Lung microvascular endothelial cell (primary cell): ENCODE measurements around the gene HADHB. TPM values are rescaled to one million over a fixed set of nuclear protein-coding genes. Genes with fewer than 3 reads are reported as not detected.
A peak's percentile ranks its signal among the peaks of the same experiment; 100 is the strongest.
"Not testable (repeated sequence)": the region's sequence is repeated elsewhere in the genome, so short reads cannot be mapped to it uniquely, and the experiment has no call there.

Experiments
- DNase-seq, 2 donors: peaks; one replicate each; pipeline versions ENCODE4 v3.0.0 to v3.0.0-alpha.2; 2010; ENCODE audit warnings: low read depth in 2 of 2
- total RNA-seq: library from RNA; depleted of rRNA; stranded (reverse); fragments of >200 nt; gene quantifications from 2 replicates; pipeline ENCODE4 v1.2.1, GENCODE V29; 2014

Gene HADHB
- total RNA-seq, 1 donor from 2014 or later: 107 TPM

GRCh38 chr2:26327291-26328272 lies 82.8 kb downstream of the HADHB start:
- no peak for DNase-seq

GRCh38 chr2:26329083-26329482 lies 84.3 kb downstream of the HADHB start:
- DNase-seq: not testable (repeated sequence)

GRCh38 chr2:26330114-26330549 lies 85.4 kb downstream of the HADHB start:
- DNase-seq: peak; percentile 76 to 85

GRCh38 chr2:26330604-26331003 lies 85.9 kb downstream of the HADHB start:
- DNase-seq: no peak

- DNase-seq: not testable (repeated sequence)
Observed at GRCh38 chr2:26331321-26331720, 86.6 kb downstream of the HADHB start.

GRCh38 chr2:26333293-26333692 lies 88.6 kb downstream of the HADHB start:
- no peak for DNase-seq

GRCh38 chr2:26335231-26335630 lies 90.5 kb downstream of the HADHB start:
- peak in 1 of 2 donors; percentile 20 for DNase-seq

GRCh38 chr2:26336719-26337118 lies 92.0 kb downstream of the HADHB start:
- no peak for DNase-seq

- no peak for DNase-seq
Observed at GRCh38 chr2:26337298-26337697, 92.6 kb downstream of the HADHB start.

Other genes starting within 250 kb of the HADHB start
- 39.2 and 47.0 TPM in 2 replicates for gene RAB10, start 210.9 kb upstream of the HADHB start, total RNA-seq
- 0.20 and 0.44 TPM in 2 replicates for gene GAREM2, start 71.9 kb upstream of the HADHB start, total RNA-seq
- 130 and 150 TPM in 2 replicates for gene HADHA, start 307 bp upstream of the HADHB start, total RNA-seq
- 8.3 and 9.3 TPM in 2 replicates for gene SELENOI, start 101.2 kb downstream of the HADHB start, total RNA-seq
- gene ADGRF3, start 101.8 kb downstream of the HADHB start, total RNA-seq: under 0.01 TPM in 2 replicates
- under 0.01 TPM in 1 of 2 replicates, not detected in the other for gene DRC1, start 157.0 kb downstream of the HADHB start, total RNA-seq
- gene OTOF, start 233.2 kb downstream of the HADHB start, total RNA-seq: 8.1 and 11.3 TPM in 2 replicates